ENCODE measurements around the gene HYOU1.
"Not testable (repeated sequence)": the region's sequence is repeated elsewhere in the genome, so short reads cannot be mapped to it uniquely, and the experiment has no call there.

HYOU1 gene

GRCh38 chr11:119042927-119043326, 14.1 kb downstream of the HYOU1 start:
- DNase-seq = no peak

GRCh38 chr11:119041821-119042514, 15.0 kb downstream of the HYOU1 start:
- no peak for DNase-seq

DNA sequence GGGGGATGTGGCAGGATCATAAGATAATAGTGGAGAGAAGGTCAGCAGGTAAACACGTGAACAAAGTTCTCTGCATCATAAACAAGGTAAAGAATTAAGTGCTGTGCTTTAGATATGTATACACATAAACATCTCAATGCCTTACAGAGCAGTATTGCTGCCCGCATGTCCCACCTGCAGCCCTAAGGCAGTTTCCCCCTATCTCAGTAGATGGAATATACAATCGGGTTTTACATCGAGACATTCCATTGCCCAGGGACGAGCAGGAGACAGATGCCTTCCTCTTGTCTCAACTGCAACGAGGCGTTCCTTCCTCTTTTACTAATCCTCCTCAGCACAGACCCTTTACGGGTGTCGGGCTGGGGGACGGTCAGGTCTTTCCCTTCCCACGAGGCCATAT, 17.5 kb downstream of the HYOU1 start:
- not testable (repeated sequence) for DNase-seq

- DNase-seq = no peak
Observed at GRCh38 chr11:119038884-119039283, 18.1 kb downstream of the HYOU1 start.

DNA sequence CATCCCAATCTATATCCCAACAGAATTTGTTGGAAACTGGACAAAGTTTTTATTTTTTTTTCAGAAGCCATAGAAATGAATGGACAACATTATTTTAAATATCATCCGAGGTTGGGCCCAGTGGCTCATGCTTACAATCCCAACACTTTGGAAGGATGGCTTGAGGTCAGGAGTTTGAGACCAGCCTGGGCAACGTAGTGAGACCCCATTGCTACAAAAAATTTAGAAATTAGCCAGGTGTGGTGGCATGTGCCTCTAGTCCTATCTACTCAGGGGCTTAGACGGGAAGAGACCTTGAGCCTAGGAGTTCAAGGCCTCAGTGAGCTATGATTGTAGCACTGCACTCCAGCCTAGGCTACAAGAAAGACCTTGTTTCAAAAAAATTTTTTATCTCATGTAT, 22.2 kb downstream of the HYOU1 start:
- no peak for DNase-seq

DNA sequence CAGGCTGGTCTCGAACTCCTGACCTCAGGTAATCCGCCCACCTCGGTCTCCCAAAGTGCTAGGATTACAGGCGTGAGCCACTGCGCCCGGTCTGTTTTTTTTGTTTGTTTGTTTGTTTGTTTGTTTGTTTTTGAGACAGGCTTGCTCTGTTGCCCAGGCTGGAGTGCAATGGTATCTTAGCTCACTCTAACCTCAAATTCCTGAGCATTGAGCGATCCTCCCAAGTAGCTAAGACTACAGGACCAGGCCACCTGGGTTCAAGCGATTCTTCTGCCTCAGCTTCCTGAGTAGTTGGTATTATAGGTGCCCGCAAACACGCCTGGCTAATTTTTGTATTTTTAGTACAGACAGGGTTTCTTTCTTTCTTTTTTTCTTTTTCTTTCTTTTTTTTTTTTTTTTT, 23.6 kb downstream of the HYOU1 start:
- DNase-seq = not testable (repeated sequence)

- DNase-seq = no peak
Observed at GRCh38 chr11:119031912-119032280, 25.1 kb downstream of the HYOU1 start.

- peak; percentile 57 for DNase-seq
Observed at GRCh38 chr11:119030329-119031047, 26.5 kb downstream of the HYOU1 start, which contains the start of gene SLC37A4. Gene SLC37A4 (minus strand): TSS chr11:119030877.

DNA sequence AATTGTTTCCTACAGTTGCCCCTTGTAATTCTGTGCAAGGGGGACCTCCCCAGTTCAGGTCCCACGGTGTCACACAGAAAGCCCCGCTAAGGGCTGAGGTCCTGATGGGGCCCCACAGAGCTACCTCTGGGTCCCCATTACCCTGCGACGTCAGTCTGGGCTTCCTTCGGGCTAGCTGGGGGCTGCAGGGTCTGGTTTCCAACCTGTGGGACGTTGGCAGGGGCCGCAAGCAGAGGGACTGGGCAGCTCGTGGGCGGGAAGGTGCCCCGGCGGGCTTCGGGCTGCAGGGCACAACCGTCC, 27.0 kb downstream of the HYOU1 start:
- DNase-seq = no peak

- no peak for DNase-seq
Observed at GRCh38 chr11:119029340-119030028, 27.5 kb downstream of the HYOU1 start.

DNA sequence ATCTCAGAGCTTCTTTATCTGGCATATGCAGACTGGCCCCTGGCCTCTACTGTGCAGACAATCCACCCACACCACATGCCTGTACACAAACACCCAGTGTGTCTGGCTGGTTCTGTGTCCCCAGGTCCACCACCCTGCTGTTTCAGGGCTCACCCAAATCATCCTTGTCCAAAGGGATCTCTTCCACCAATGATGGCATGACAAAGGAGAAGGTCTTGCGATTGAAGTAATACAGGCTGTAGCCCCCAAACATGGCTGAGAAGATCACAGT, 28.0 kb downstream of the HYOU1 start:
- no peak for DNase-seq

GRCh38 chr11:119028346-119029068, 28.5 kb downstream of the HYOU1 start:
- DNase-seq = no peak

DNA sequence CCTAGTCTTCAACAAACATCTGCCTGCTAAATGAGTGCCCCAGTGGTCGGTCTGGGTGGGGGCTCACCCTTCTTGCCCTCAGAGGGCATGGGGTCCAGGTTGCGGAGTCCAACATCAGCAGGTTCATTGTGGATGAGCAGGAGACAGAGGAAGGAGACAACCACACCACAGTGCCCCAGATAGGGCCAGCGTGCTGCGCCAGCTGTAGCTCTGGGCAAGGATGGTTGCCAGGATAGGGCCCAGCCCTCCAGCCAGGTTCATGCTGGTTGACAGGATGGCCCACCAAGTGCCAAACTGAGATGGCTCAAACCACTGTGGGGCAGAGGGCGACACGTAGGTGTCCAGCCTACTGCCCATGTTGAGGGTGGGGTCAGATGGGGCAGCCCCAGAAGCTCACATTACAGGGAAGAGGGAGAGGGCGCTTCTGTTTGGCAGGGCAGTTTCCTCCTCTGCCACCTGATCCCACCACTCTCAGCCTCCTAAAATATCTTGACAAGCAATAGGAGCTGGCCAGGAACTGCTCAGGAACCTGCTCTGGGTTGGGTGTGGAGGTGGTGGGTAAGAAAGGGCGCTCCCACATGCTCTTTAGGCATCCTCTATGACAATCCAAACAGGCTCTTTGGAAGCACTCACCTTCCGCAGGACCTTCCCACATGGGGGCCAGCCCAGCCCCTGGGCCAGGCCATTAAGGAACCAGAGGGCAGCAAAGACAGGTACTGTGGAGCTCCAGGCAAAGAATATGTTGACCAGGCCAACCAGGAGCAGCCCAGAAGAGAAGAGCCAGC, 29.3 kb downstream of the HYOU1 start:
- DNase-seq = no peak

- DNase-seq = no peak
Observed at GRCh38 chr11:119026970-119027369, 30.0 kb downstream of the HYOU1 start.

DNA sequence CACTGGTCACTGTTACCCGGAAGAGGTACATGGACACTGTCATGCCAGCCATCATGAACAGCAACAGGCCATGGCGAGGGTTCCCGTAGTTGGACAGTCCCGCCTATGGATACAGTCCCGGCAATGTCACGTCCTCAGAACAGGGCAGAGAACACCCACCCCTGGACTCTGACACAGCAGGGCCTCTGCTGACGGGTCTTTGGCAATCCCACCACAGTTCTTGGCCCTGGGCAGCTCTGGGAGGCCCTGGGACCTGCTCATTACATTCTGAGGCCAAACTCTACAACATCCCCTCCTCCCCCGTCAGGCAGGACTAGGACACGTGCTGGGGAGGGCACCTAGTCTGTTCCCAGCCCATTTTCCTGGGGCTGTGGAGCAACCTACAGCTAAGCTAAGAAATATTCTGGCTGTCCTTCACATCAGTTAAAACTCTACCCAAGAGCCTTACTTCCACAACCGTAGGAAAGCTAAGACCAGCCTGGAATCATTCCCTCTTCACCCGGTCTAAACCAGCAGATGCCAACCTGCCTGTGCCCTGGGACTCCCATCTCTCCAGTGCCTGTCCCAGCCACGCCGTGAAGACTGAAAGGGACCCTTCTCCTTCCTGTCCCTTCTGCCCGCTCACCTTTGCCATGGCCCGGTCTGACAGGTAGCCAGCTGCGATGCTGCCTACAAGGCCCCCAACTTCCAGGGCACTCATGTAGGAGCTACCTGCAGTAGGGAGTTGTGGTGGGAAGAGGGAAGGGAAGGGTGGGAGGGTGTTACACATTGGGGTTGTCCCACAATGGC, 30.8 kb downstream of the HYOU1 start:
- DNase-seq = no peak

- no peak for DNase-seq
Observed at GRCh38 chr11:119025541-119025940, 31.5 kb downstream of the HYOU1 start.

- DNase-seq = no peak
Observed at GRCh38 chr11:119025099-119025473, 31.9 kb downstream of the HYOU1 start.

DNA sequence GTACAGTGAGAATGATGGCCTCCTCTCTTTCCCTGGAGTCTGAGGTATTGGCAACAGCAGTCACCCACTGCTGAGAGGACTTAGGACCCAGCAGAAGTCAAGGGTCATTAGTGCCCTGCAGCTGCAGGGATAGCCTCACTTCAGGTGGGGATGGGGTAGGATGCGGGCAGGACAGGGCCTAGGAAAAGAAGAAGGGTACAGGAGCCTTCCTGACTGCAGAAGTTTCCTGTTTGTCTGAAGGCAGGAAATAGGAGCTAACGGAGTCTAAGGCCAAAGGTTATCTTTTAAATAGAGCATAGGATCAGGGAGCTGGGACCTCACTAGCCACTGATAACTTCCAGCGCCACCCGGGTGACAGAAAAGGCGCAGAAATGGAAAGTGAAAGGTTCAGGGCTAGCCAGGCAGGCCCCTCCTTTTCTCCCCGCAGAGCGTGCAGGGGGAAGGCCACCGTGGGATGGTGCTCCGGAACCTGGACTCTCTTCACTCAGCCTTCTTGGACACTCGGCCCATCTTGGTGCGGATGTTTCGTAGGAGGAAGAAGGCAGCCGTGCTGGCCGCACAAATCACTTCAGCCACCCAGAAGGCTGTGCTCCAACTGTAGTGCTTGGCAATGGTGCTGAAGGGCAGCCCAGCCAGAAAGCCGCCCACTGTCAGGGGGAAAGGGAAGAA, 32.4 kb downstream of the HYOU1 start:
- no peak for DNase-seq

GRCh38 chr11:119023741-119024140, 33.3 kb downstream of the HYOU1 start:
- DNase-seq = no peak

DNA sequence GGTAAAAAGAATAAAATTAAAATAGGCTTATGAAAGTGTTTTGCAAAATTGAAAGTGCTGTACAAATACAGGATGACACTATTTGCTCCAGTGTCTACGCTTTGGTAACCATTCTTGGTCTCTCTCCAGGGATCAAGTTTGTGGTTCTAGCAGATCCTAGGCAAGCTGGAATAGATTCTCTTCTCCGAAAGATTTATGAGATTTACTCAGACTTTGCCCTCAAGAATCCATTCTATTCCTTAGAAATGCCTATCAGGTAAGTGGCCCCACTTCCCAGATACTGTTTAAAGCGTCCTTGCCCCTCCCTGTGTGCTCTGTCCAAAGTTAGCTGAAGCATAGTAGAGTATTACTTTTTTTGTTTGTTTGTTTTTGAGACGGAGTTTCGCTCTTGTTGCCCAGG, 35.4 kb downstream of the HYOU1 start:
- no peak for DNase-seq

DNA sequence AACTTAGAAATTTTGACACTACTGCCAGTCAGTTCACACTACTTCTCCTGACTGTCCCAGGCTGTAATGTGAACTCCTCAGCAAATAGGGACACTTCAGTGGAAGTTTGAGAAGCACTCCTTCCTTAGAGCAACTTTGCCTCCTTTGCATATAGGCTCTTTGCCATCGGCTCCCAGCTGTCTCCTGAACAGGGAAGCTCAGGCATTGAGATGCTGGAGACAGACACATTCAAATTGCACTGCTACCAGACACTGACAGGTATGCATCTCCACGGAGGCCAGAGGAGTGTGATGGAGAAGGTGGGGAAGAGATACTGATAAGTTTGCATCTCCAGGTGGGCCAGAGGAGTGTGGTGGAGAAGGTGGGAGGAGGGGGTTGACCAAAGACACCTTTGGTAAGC, 37.0 kb downstream of the HYOU1 start:
- no peak for DNase-seq

All from cortex of kidney (tissue), 1 donor.